SK-N-MC (cell line): ENCODE data around the gene GSK3B.

ENCODE experiments used
- EZH2 ChIP-seq: fragments of 200-600 bp; sonication (generic); IDR thresholded peaks from one replicate; pipeline ENCODE4 v1.6.1; 2017; ENCODE audit warnings: antibody characterized with exemption
- POLR2AphosphoS5 ChIP-seq: IDR thresholded peaks from 2 replicates; pipeline ENCODE4 v1.6.1; 2012; ENCODE audit warnings: mild to moderate bottlenecking, low read depth, low read length, borderline replicate concordance

DNA sequence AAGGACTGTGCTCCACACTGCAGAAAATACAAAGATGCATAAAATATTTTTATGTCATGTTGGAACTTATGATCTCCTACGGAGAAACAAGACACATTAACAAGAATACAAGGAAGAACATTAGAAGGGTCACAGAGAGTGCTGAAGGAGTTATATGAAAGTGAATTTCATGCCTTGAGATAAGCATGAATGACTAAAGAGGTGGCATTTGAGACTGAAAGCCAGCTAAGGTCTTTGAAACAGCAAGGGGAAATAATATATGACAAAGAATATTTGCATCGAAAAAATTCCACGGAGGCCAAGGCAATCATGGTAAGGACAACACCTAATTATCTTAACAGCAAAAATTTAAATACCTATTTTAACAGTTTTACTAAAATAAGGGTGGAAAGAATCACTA lies 12.5 kb downstream of the GSK3B start:
- TF ChIP-seq POLR2AphosphoS5: no peak
- no peak for TF ChIP-seq EZH2
